Measurements from ENCODE around the gene ARIH1.

- TF ChIP-seq CTCF (conservative IDR thresholded peaks at IDR 0.05 in 1 of 2, IDR thresholded peaks at IDR 0.05 in 1 of 2; ENCODE audit: low read depth in 1 of 2, low read length in 2 of 2): no peak
- no peak for TF ChIP-seq EZH2 (IDR thresholded peaks at IDR 0.05; ENCODE audit: low read length, missing control alignments)
Measured at GRCh38 chr15:72616491-72617210, 142.5 kb downstream of the ARIH1 start.
